OCI-LY7 (cell line): ENCODE data around the gene DCD.

Experiments used
- EZH2phosphoT487 ChIP-seq: fragments of 200-600 bp; sonication (generic); IDR thresholded peaks from 2 replicates; pipeline ENCODE4 v1.6.1; 2018; ENCODE audit warnings: low read depth, borderline replicate concordance, mild to moderate bottlenecking, mixed run types, antibody characterized with exemption, low read length, moderate library complexity, mixed read lengths
- TF ChIP-seq, protein P1 (sequence below): fragments of 200-600 bp; sonication (generic); conservative IDR thresholded peaks from 2 replicates; pipeline ENCODE4 v1.5.1; 2014; ENCODE audit warnings: mild to moderate bottlenecking, antibody characterized with exemption, low read length, moderate library complexity, mixed read lengths

DNA sequence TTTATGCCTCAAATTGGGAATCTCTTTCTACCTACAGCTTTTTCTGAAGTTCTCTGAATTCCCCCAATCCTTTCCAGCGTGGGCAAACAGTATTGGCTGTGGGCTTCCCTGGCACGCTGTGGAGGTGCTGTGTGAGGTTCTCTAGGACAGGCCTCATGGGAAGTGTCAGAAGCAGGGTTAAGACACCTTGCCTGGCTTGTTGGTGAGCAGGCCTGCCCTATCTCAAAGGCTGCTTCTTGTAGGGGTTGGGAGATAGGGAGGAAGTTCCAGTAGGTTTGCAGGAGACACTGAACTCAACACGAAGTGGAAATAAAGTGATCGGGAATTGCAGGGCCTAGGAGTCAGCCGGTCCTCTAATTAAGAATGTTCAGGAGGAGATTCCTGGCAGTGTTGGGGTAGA, 30.0 kb upstream of the DCD start:
- TF ChIP-seq, protein P1, sequence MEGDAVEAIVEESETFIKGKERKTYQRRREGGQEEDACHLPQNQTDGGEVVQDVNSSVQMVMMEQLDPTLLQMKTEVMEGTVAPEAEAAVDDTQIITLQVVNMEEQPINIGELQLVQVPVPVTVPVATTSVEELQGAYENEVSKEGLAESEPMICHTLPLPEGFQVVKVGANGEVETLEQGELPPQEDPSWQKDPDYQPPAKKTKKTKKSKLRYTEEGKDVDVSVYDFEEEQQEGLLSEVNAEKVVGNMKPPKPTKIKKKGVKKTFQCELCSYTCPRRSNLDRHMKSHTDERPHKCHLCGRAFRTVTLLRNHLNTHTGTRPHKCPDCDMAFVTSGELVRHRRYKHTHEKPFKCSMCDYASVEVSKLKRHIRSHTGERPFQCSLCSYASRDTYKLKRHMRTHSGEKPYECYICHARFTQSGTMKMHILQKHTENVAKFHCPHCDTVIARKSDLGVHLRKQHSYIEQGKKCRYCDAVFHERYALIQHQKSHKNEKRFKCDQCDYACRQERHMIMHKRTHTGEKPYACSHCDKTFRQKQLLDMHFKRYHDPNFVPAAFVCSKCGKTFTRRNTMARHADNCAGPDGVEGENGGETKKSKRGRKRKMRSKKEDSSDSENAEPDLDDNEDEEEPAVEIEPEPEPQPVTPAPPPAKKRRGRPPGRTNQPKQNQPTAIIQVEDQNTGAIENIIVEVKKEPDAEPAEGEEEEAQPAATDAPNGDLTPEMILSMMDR, result no peak
- no peak for TF ChIP-seq EZH2phosphoT487
